HCT116 (cell line): ENCODE data around the gene TMOD4. TPM values are rescaled to one million over a fixed set of nuclear protein-coding genes. Genes with fewer than 3 reads are reported as not detected.

Experiments
- ATAC-seq: fragments of 200-7000 bp; cut with Tn5 transposase; 2 replicates; pipeline ENCODE4 v1.9.1; 2020; ENCODE audit warnings: mild to moderate bottlenecking, moderate library complexity
- BruUV-seq: library from RNA; stranded (reverse); fragments of 400-500 nt; replicated peaks from 2 replicates; lab custom pipeline; 2021; lab: Mats Ljungman, UMichigan
- CTCF ChIA-PET: fragments of 300-600 bp; sonication (Branson Sonifier 250); formaldehyde crosslinking; loops from one replicate; lab custom pipeline; 2021; ENCODE audit warnings: antibody characterized with exemption; lab: Charles Lee
- POLR2A ChIA-PET: fragments of 300-600, 350-600 bp; sonication (Branson Sonifier 250); formaldehyde crosslinking; loops from one replicate; lab custom pipeline; 2021; ENCODE audit warnings: antibody characterized with exemption; lab: Charles Lee
- RAD21 ChIA-PET, 2 experiments: fragments of 300-600 bp; sonication (Branson Sonifier 250); formaldehyde crosslinking; loops; one replicate each; lab custom pipeline; 2023; ENCODE audit warnings: low total read pairs in 2 of 2; ENCODE audit not compliant: uncharacterized antibody in 2 of 2, unreplicated experiment in 2 of 2, low non-redundant PET in 1 of 2; lab: Charles Lee
- DNase-seq: peaks from one replicate; pipeline ENCODE4 v3.0.0-alpha.2; 2010; ENCODE audit warnings: low read depth, low spot score
- H2AFZ ChIP-seq: fragments of 200-600 bp; shearing (Covaris generic), sonication (generic); 2 replicates; pipeline ENCODE4 v1.6.1; 2017; ENCODE audit warnings: low read depth, mixed run types, mixed read lengths, antibody characterized with exemption, low read length; ENCODE audit not compliant: poor library complexity, severe bottlenecking
- H3K27ac ChIP-seq: 2 replicates; pipeline ENCODE4 v1.5.1; 2012; ENCODE audit warnings: low read depth, low read length
- H3K27me3 ChIP-seq: fragments of 200-600 bp; sonication (generic); 2 replicates; pipeline ENCODE4 v1.6.1; 2016; ENCODE audit warnings: mixed run types, low read length, mixed read lengths; ENCODE audit not compliant: insufficient read depth
- H3K36me3 ChIP-seq, 2 experiments: fragments of 200-500 bp in 1 of 2; fragments of 200-600 bp in 1 of 2; sonication (Bioruptor generic) in 1 of 2; sonication (generic) in 1 of 2; 2 replicates each; pipeline versions ENCODE4 v1.5.1 to v1.6.1; 2014 to 2016; ENCODE audit warnings: low read length in 2 of 2, inconsistent platforms in 1 of 2, mixed read lengths in 1 of 2, mixed run types in 1 of 2; ENCODE audit not compliant: insufficient read depth in 2 of 2, control insufficient read depth in 1 of 2
- H3K4me1 ChIP-seq, 2 experiments: fragments of 200-600 bp in 1 of 2; sonication (generic) in 1 of 2; 2 replicates each; pipeline versions ENCODE4 v1.5.1 to v1.6.1; 2012 to 2017; ENCODE audit warnings: low read length in 2 of 2, inconsistent platforms in 1 of 2, mild to moderate bottlenecking in 1 of 2, mixed read lengths in 1 of 2, mixed run types in 1 of 2, moderate library complexity in 1 of 2; ENCODE audit not compliant: insufficient read depth in 2 of 2, control insufficient read depth in 1 of 2
- H3K4me2 ChIP-seq: fragments of 200-600 bp; sonication (generic); 2 replicates; pipeline ENCODE4 v1.6.1; 2017; ENCODE audit warnings: mixed run types, low read length, mixed read lengths
- H3K4me3 ChIP-seq, 2 experiments: fragments of 200-600 bp in 1 of 2; sonication (generic) in 1 of 2; replicated peaks in 1 of 2; 2 replicates each; pipeline ENCODE4 v1.5.1; 2011 to 2016; ENCODE audit warnings: low read length in 2 of 2, control low read depth in 1 of 2, low read depth in 1 of 2, mild to moderate bottlenecking in 1 of 2, mixed read lengths in 1 of 2, mixed run types in 1 of 2
- H3K79me2 ChIP-seq: fragments of 200-600 bp; sonication (generic); 2 replicates; pipeline ENCODE4 v1.6.1; 2017; ENCODE audit warnings: mild to moderate bottlenecking, mixed run types, low read length, moderate library complexity, mixed read lengths; ENCODE audit not compliant: insufficient read depth
- H3K9ac ChIP-seq: fragments of 200-600 bp; sonication (generic); 2 replicates; pipeline ENCODE4 v1.6.1; 2016; ENCODE audit warnings: low read length, mixed read lengths
- H3K9me2 ChIP-seq: fragments of 200-600 bp; sonication (generic), shearing (Covaris generic); 2 replicates; pipeline ENCODE4 v1.6.1; 2017; ENCODE audit warnings: mixed run types, mild to moderate bottlenecking, moderate library complexity; ENCODE audit not compliant: insufficient read depth
- H3K9me3 ChIP-seq, 2 experiments: fragments of 200-500 bp in 1 of 2; fragments of 200-600 bp in 1 of 2; sonication (Bioruptor generic) in 1 of 2; sonication (generic) in 1 of 2; 2 replicates each; pipeline ENCODE4 v1.6.1; 2014 to 2017; ENCODE audit warnings: low read length in 2 of 2, mixed read lengths in 2 of 2, inconsistent platforms in 1 of 2, low read depth in 1 of 2, mild to moderate bottlenecking in 1 of 2, mixed run types in 1 of 2, moderate library complexity in 1 of 2; ENCODE audit not compliant: control insufficient read depth in 1 of 2, insufficient read depth in 1 of 2
- H4K20me1 ChIP-seq: fragments of 200-600 bp; sonication (generic), shearing (Covaris generic); 2 replicates; pipeline ENCODE4 v1.6.1; 2017; ENCODE audit warnings: mixed run types, mild to moderate bottlenecking, moderate library complexity; ENCODE audit not compliant: insufficient read depth
- CTCF ChIP-seq, 3 experiments: fragments of 200-600 bp in 1 of 3; sonication (generic) in 1 of 3; IDR thresholded peaks in 2 of 3; conservative IDR thresholded peaks in 1 of 3; 2 replicates each; pipeline ENCODE4 v1.5.1; 2012 to 2017; ENCODE audit warnings: low read depth in 2 of 3, low read length in 2 of 3, antibody characterized with exemption in 1 of 3, borderline replicate concordance in 1 of 3, control low read depth in 1 of 3, mild to moderate bottlenecking in 1 of 3, mixed read lengths in 1 of 3, mixed run types in 1 of 3, moderate library complexity in 1 of 3; ENCODE audit not compliant: insufficient read depth in 1 of 3
- EZH2 ChIP-seq: fragments of 200-600 bp; sonication (generic); IDR thresholded peaks from 2 replicates; pipeline ENCODE4 v1.6.1; 2017; ENCODE audit warnings: antibody characterized with exemption, mixed run types
- SRF ChIP-seq: IDR thresholded peaks from 2 replicates; pipeline ENCODE4 v1.6.1; 2012; ENCODE audit warnings: low read depth
- TCF7L2 ChIP-seq: IDR thresholded peaks from 2 replicates; pipeline ENCODE4 v1.7.0; 2011; ENCODE audit warnings: borderline replicate concordance, inconsistent platforms; ENCODE audit not compliant: insufficient read depth, insufficient read length; ENCODE audit errors: extremely low read depth
- YY1 ChIP-seq: IDR thresholded peaks from 2 replicates; pipeline ENCODE4 v1.6.1; 2011; ENCODE audit warnings: low read length, low read depth, moderate library complexity, mild to moderate bottlenecking; ENCODE audit not compliant: insufficient replicate concordance; ENCODE audit errors: extremely low read depth
- intact Hi-C: fragments of 100-400 bp; cut with micrococcal nuclease; formaldehyde crosslinking; loops from 2 replicates; pipeline ENCODE4 v1.10.0; 2022
- total RNA-seq: library from RNA; stranded (reverse); gene quantifications from one replicate; pipeline ENCODE4 v1.2.1, GENCODE V29; 2021; ENCODE audit not compliant: unreplicated experiment

The TMOD4 gene
- total RNA-seq, 1 experiment from 2014 or later: 1.8 TPM

GRCh38 chr1:151193304-151193703 is 17.5 kb upstream of the TMOD4 start:
- H3K9me3 ChIP-seq: no peaks in the 10 kb centered on the region
- no peaks in the 10 kb centered on the region for H3K36me3 ChIP-seq
- DNase-seq: no peak
- no TSS peak for BruUV-seq
- no peak for ATAC-seq
- peaks cover 35% of the 10 kb centered on the region for H3K79me2 ChIP-seq
- intact Hi-C loops: no loop called here
- CTCF ChIA-PET: no interaction called here
- no peak overlapping the region for H2AFZ ChIP-seq
- no peaks in the 10 kb centered on the region for H4K20me1 ChIP-seq
- no peak for TF ChIP-seq SRF
- TF ChIP-seq TCF7L2: no peak
- H3K4me1 ChIP-seq: peaks cover 29 to 50% of the 10 kb centered on the region in 2 experiments
- no peaks in the 10 kb centered on the region for H3K27me3 ChIP-seq
- no peak overlapping the region for H3K27ac ChIP-seq
- H3K4me2 ChIP-seq: peak overlapping the region; percentile 92
- peak overlapping the region in 1 of 2 experiments; percentile 68; a peak in 2 of 4 replicates for H3K4me3 ChIP-seq
- RAD21 ChIA-PET: interaction anchor here in 1 of 2 experiments (0.7 kb wide), 1 partner anchor 418 kb away, joined by 4 read pairs; the partner anchor contains the start of gene SNX27
- peak overlapping the region; percentile 80; the same call in 1 of the 2 replicates for H3K9ac ChIP-seq
- H3K9me2 ChIP-seq: no peaks in the 10 kb centered on the region
- POLR2A ChIA-PET: interaction anchor here (0.6 kb wide), 1 partner anchor 1063 kb away, joined by 6 read pairs; no protein-coding TSS in a partner anchor

DNA sequence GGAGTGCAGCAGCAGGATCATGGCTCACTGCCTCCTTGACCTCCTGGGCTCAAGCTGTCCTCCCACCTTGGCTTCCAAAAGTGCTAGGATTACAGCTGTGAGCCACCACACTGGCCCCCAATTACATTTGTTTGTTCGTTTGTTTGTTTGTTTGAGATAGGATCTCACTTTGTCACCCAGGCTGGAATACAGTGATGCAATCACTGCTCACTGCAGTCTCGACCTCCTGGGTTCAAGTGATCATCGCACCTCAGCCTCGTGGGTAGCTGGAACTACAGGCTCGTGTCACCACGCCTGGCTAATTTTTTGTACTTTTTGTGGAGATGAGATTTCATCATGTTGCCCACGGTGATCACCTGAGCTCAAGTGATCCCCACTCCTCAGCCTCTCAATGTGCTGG is 16.3 kb upstream of the TMOD4 start:
- BruUV-seq: no TSS peak
- Histone ChIP-seq H3K9me2 (no peaks in the 10 kb centered on the region), H4K20me1 (no peaks in the 10 kb centered on the region), H3K4me2 (no peak overlapping the region), H3K79me2 (peaks cover 47% of the 10 kb centered on the region), H2AFZ (no peak overlapping the region), H3K9ac (no peak overlapping the region), H3K9me3 (no peaks in the 10 kb centered on the region), H3K27ac (no peak overlapping the region), H3K4me3 (no peak overlapping the region), H3K27me3 (no peaks in the 10 kb centered on the region), H3K36me3 (no peaks in the 10 kb centered on the region), H3K4me1 (peaks cover 20 to 39% of the 10 kb centered on the region in 2 experiments)
- no peak for DNase-seq
- POLR2A ChIA-PET: no interaction called here
- CTCF ChIA-PET: no interaction called here
- intact Hi-C loops: no loop called here
- TF ChIP-seq YY1 (no peak), CTCF (IDR thresholded peaks at IDR 0.05 in 2 of 3, conservative IDR thresholded peaks at IDR 0.05 in 1 of 3; ENCODE audit: borderline replicate concordance in 1 of 3, insufficient read depth in 1 of 3, low read depth in 2 of 3, low read length in 2 of 3) (no peak), SRF (no peak), EZH2 (no peak)
- no peak for ATAC-seq
- RAD21 ChIA-PET: interaction anchor here in 1 of 2 experiments (0.6 kb wide), 1 partner anchor 30 kb away, joined by 3 read pairs; no protein-coding TSS in a partner anchor
